ENCODE results near the gene LMAN2.

Gene LMAN2

DNA sequence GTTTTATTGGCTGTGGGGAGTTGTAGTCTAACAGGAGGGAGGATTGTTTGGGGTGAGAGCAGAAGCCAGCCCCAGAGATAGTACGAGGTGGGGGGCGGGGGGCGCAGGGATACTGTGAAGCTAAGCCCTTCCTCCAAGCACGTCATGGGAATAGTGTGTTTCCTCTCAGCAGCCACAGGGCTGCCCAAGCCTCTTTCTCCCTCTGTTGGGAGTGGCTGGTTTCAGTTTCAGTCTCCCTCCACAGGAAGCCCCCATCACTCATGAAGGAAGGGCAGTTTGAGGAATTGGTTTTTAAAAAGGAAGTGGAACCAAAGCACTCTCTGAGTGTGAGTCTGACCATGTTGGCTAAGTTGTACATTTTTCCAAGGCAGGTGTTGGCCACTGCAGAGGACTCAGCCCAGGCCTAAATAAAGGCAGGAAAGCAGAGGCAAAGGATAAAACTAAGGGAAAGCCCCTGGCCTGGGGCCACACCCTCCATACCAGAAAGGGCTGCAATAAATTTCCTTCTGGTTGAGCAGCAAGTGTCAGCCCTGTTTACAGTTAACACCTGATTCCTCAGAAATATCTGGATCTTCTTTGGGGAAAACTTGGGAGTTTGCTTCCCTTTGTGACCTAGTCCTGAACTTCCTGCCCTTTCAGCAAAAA lies 51.1 kb downstream of the LMAN2 start:
- peak overlapping the region; percentile 0 for H3K4me2 ChIP-seq (ENCODE audit: low read depth, low read length, poor library complexity, severe bottlenecking)
- H3K36me3 ChIP-seq (ENCODE audit: low read length) = no peaks in the 10 kb centered on the region
- peaks cover 15% of the 10 kb centered on the region for H3K79me2 ChIP-seq (ENCODE audit: insufficient read depth, low read length)
- peak overlapping the region; percentile 75 for H3K27ac ChIP-seq (ENCODE audit: low read depth, low read length)
- no peak overlapping the region for H3K4me3 ChIP-seq (ENCODE audit: insufficient read depth, low read length, poor library complexity, severe bottlenecking)
- no peaks in the 10 kb centered on the region for H3K9me3 ChIP-seq (ENCODE audit: insufficient read depth, low read length)
- H3K9ac ChIP-seq (ENCODE audit: low read length) = no peak overlapping the region
- peaks cover 61% of the 10 kb centered on the region for H3F3A ChIP-seq (ENCODE audit: insufficient read depth)
- H3K27me3 ChIP-seq (ENCODE audit: low read length) = no peaks in the 10 kb centered on the region
- no peak overlapping the region for H2AFZ ChIP-seq (ENCODE audit: low read depth, low read length, severe bottlenecking)
- TF ChIP-seq, protein P1, sequence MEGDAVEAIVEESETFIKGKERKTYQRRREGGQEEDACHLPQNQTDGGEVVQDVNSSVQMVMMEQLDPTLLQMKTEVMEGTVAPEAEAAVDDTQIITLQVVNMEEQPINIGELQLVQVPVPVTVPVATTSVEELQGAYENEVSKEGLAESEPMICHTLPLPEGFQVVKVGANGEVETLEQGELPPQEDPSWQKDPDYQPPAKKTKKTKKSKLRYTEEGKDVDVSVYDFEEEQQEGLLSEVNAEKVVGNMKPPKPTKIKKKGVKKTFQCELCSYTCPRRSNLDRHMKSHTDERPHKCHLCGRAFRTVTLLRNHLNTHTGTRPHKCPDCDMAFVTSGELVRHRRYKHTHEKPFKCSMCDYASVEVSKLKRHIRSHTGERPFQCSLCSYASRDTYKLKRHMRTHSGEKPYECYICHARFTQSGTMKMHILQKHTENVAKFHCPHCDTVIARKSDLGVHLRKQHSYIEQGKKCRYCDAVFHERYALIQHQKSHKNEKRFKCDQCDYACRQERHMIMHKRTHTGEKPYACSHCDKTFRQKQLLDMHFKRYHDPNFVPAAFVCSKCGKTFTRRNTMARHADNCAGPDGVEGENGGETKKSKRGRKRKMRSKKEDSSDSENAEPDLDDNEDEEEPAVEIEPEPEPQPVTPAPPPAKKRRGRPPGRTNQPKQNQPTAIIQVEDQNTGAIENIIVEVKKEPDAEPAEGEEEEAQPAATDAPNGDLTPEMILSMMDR (IDR thresholded peaks at IDR 0.05; ENCODE audit: insufficient read depth, low read length, poor library complexity, severe bottlenecking) = no peak
- no peak for TF ChIP-seq EZH2phosphoT487 (conservative IDR thresholded peaks at IDR 0.05; ENCODE audit: low read length)
- H3K9me2 ChIP-seq (replicated peaks; ENCODE audit: insufficient read depth, low read length) = no peaks in the 10 kb centered on the region
- no peaks in the 10 kb centered on the region for H4K20me1 ChIP-seq (ENCODE audit: low read depth, low read length)

- H3K9me3 ChIP-seq (ENCODE audit: insufficient read depth, low read length) = no peaks in the 10 kb centered on the region
- no peaks in the 10 kb centered on the region for H3K36me3 ChIP-seq (ENCODE audit: low read length)
- H3K27ac ChIP-seq (ENCODE audit: low read depth, low read length) = peak overlapping the region; percentile 75; the same call in 1 of the 2 replicates
- no peak overlapping the region for H2AFZ ChIP-seq (ENCODE audit: low read depth, low read length, severe bottlenecking)
- no peaks in the 10 kb centered on the region for H3K27me3 ChIP-seq (ENCODE audit: low read length)
- peaks cover 9% of the 10 kb centered on the region for H3K79me2 ChIP-seq (ENCODE audit: insufficient read depth, low read length)
- H4K20me1 ChIP-seq (ENCODE audit: low read depth, low read length) = no peaks in the 10 kb centered on the region
- no peak overlapping the region for H3K4me3 ChIP-seq (ENCODE audit: insufficient read depth, low read length, poor library complexity, severe bottlenecking)
- peaks cover 57% of the 10 kb centered on the region for H3F3A ChIP-seq (ENCODE audit: insufficient read depth)
- H3K9me2 ChIP-seq (replicated peaks; ENCODE audit: insufficient read depth, low read length) = no peaks in the 10 kb centered on the region
- TF ChIP-seq, protein P1 (IDR thresholded peaks at IDR 0.05; ENCODE audit: insufficient read depth, low read length, poor library complexity, severe bottlenecking) = no peak
- TF ChIP-seq EZH2phosphoT487 (conservative IDR thresholded peaks at IDR 0.05; ENCODE audit: low read length) = no peak
- H3K9ac ChIP-seq (ENCODE audit: low read length) = no peak overlapping the region
- no peak overlapping the region for H3K4me2 ChIP-seq (ENCODE audit: low read depth, low read length, poor library complexity, severe bottlenecking)
Observed at GRCh38 chr5:177299697-177300096, 51.8 kb downstream of the LMAN2 start.

GRCh38 chr5:177297922-177298321 lies 53.5 kb downstream of the LMAN2 start:
- TF ChIP-seq, protein P1 (IDR thresholded peaks at IDR 0.05; ENCODE audit: insufficient read depth, low read length, poor library complexity, severe bottlenecking) = no peak
- TF ChIP-seq EZH2phosphoT487 (conservative IDR thresholded peaks at IDR 0.05; ENCODE audit: low read length) = no peak
- H3K9me3 ChIP-seq (ENCODE audit: insufficient read depth, low read length) = no peaks in the 10 kb centered on the region
- H3K4me3 ChIP-seq (ENCODE audit: insufficient read depth, low read length, poor library complexity, severe bottlenecking) = no peak overlapping the region
- no peak overlapping the region for H3K4me2 ChIP-seq (ENCODE audit: low read depth, low read length, poor library complexity, severe bottlenecking)
- no peaks in the 10 kb centered on the region for H3K27me3 ChIP-seq (ENCODE audit: low read length)
- no peak overlapping the region for H2AFZ ChIP-seq (ENCODE audit: low read depth, low read length, severe bottlenecking)
- no peak overlapping the region for H3K9ac ChIP-seq (ENCODE audit: low read length)
- no peaks in the 10 kb centered on the region for H3K79me2 ChIP-seq (ENCODE audit: insufficient read depth, low read length)
- no peaks in the 10 kb centered on the region for H4K20me1 ChIP-seq (ENCODE audit: low read depth, low read length)
- H3K36me3 ChIP-seq (ENCODE audit: low read length) = peaks cover 8% of the 10 kb centered on the region; the same call in 1 of the 2 replicates
- peaks cover 56% of the 10 kb centered on the region for H3F3A ChIP-seq (ENCODE audit: insufficient read depth)
- no peak overlapping the region for H3K27ac ChIP-seq (ENCODE audit: low read depth, low read length)
- H3K9me2 ChIP-seq (replicated peaks; ENCODE audit: insufficient read depth, low read length) = no peaks in the 10 kb centered on the region

Data from SU-DHL-6 (cell line).